ENCODE measurements around the gene ACTG2. TPM values are rescaled to one million over a fixed set of nuclear protein-coding genes. Genes with fewer than 3 reads are reported as not detected.

Gene ACTG2
- total RNA-seq, 1 donor from 2014 or later = not detected

GRCh38 chr2:73927344-73927743 lies 34.5 kb downstream of the ACTG2 start:
- no peak for DNase-seq (ENCODE audit: low read depth, low spot score)
- peak overlapping the region; percentile 99 for H3K27ac Mint-ChIP-seq (ENCODE audit: unreplicated experiment)
- H3K4me1 Mint-ChIP-seq = peaks cover 47% of the 10 kb centered on the region
- H3K4me3 Mint-ChIP-seq = peak overlapping the region; percentile 96
- peaks cover 2% of the 10 kb centered on the region for H3K9me3 Mint-ChIP-seq
- H3K36me3 Mint-ChIP-seq (ENCODE audit: low read depth) = no peaks in the 10 kb centered on the region
- peaks cover 25% of the 10 kb centered on the region for H3K27me3 Mint-ChIP-seq (ENCODE audit: low read depth)
- TF ChIP-seq, protein P1, sequence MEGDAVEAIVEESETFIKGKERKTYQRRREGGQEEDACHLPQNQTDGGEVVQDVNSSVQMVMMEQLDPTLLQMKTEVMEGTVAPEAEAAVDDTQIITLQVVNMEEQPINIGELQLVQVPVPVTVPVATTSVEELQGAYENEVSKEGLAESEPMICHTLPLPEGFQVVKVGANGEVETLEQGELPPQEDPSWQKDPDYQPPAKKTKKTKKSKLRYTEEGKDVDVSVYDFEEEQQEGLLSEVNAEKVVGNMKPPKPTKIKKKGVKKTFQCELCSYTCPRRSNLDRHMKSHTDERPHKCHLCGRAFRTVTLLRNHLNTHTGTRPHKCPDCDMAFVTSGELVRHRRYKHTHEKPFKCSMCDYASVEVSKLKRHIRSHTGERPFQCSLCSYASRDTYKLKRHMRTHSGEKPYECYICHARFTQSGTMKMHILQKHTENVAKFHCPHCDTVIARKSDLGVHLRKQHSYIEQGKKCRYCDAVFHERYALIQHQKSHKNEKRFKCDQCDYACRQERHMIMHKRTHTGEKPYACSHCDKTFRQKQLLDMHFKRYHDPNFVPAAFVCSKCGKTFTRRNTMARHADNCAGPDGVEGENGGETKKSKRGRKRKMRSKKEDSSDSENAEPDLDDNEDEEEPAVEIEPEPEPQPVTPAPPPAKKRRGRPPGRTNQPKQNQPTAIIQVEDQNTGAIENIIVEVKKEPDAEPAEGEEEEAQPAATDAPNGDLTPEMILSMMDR (conservative IDR thresholded peaks at IDR 0.05) = no peak

DNA sequence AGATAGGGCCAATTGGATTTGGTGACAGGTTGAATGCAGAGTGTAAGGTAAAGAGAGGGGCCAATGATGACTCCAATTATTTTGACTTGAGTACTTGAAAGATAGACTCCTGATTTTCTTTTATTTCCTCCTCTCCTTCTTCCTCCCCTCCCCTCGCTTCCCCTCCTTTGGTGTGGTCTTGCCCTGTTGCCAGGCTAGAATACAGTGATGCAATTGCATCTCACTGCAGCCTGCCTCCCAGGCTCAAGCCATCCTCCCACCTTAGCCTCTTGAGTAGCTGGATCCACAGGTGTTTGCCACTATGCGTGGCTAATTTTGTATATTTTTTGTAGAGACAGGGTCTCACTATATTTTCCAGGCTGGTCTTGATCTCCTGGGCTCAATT lies 36.1 kb downstream of the ACTG2 start:
- TF ChIP-seq, protein P1 (conservative IDR thresholded peaks at IDR 0.05) = no peak
- no peak for DNase-seq (ENCODE audit: low read depth, low spot score)
- Mint-ChIP-seq H3K27me3 (ENCODE audit: low read depth) (peaks cover 9% of the 10 kb centered on the region), H3K9me3 (peaks cover 2% of the 10 kb centered on the region), H3K4me1 (peaks cover 47% of the 10 kb centered on the region), H3K36me3 (ENCODE audit: low read depth) (no peaks in the 10 kb centered on the region), H3K27ac (ENCODE audit: unreplicated experiment) (no peak overlapping the region), H3K4me3 (peak overlapping the region; percentile 75)

DNA sequence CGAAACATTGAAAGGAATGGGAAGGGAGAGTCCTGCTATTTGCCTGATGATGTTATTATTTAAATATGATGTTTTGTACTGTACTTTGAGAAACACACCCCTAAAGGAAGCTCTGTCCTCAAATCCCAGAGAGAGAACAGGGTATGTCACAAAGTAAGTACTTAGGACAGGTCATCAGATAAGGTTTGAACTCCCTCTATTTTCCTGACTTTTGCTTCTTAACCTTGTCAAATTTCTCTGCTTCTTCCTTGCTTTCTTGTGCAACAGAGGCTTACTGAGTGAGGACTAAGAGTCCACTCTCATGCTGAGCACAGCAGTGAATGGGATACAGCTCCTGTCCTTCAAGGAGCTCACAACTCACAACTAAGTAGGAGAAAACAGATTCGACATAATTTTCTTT lies 37.6 kb downstream of the ACTG2 start:
- TF ChIP-seq, protein P1 (conservative IDR thresholded peaks at IDR 0.05) = no peak
- peaks cover 47% of the 10 kb centered on the region for H3K4me1 Mint-ChIP-seq
- DNase-seq (ENCODE audit: low read depth, low spot score) = no peak
- H3K36me3 Mint-ChIP-seq (ENCODE audit: low read depth) = no peaks in the 10 kb centered on the region
- H3K27ac Mint-ChIP-seq (ENCODE audit: unreplicated experiment) = no peak overlapping the region
- H3K27me3 Mint-ChIP-seq (ENCODE audit: low read depth) = peaks cover 3% of the 10 kb centered on the region
- H3K9me3 Mint-ChIP-seq = peaks cover 2% of the 10 kb centered on the region
- no peak overlapping the region for H3K4me3 Mint-ChIP-seq

GRCh38 chr2:73931531-73932500 lies 39.0 kb downstream of the ACTG2 start:
- peak overlapping the region; percentile 12 for H3K27ac Mint-ChIP-seq (ENCODE audit: unreplicated experiment)
- no peak for DNase-seq (ENCODE audit: low read depth, low spot score)
- peaks cover 42% of the 10 kb centered on the region for H3K4me1 Mint-ChIP-seq
- H3K27me3 Mint-ChIP-seq (ENCODE audit: low read depth) = no peaks in the 10 kb centered on the region
- peaks cover 2% of the 10 kb centered on the region for H3K36me3 Mint-ChIP-seq (ENCODE audit: low read depth)
- TF ChIP-seq, protein P1 (conservative IDR thresholded peaks at IDR 0.05) = no peak
- H3K4me3 Mint-ChIP-seq = peak overlapping the region; percentile 61
- no peaks in the 10 kb centered on the region for H3K9me3 Mint-ChIP-seq

GRCh38 chr2:73933194-73933593 lies 40.4 kb downstream of the ACTG2 start:
- Mint-ChIP-seq H3K27ac (ENCODE audit: unreplicated experiment) (no peak overlapping the region), H3K4me3 (no peak overlapping the region), H3K9me3 (no peaks in the 10 kb centered on the region), H3K27me3 (ENCODE audit: low read depth) (no peaks in the 10 kb centered on the region), H3K4me1 (peaks cover 33% of the 10 kb centered on the region), H3K36me3 (ENCODE audit: low read depth) (peaks cover 5% of the 10 kb centered on the region)
- no peak for DNase-seq (ENCODE audit: low read depth, low spot score)
- TF ChIP-seq, protein P1 (conservative IDR thresholded peaks at IDR 0.05) = no peak

Data from neural crest cell (in vitro differentiated cells).